OCI-LY1 (cell line): ENCODE measurements around the gene MTAP.

Experiments
- H2AFZ ChIP-seq: fragments of 200-600 bp; sonication (generic), shearing (Covaris generic); 2 replicates; pipeline ENCODE4 v1.6.0; 2014; ENCODE audit warnings: antibody characterized with exemption, mild to moderate bottlenecking, low read length
- H3F3A ChIP-seq: fragments of 200-600 bp; sonication (generic), shearing (Covaris generic); 2 replicates; pipeline ENCODE4 v1.6.0; 2014; ENCODE audit warnings: mild to moderate bottlenecking, antibody characterized with exemption, low read length, moderate library complexity; ENCODE audit not compliant: insufficient read depth
- H3K27ac ChIP-seq: fragments of 200-600 bp; sonication (generic); 2 replicates; pipeline ENCODE4 v1.5.1; 2014; ENCODE audit warnings: low read length, mixed run types, mild to moderate bottlenecking, low read depth; ENCODE audit not compliant: poor library complexity, severe bottlenecking
- H3K27me3 ChIP-seq: fragments of 200-600 bp; sonication (generic); 2 replicates; pipeline ENCODE4 v1.6.0; 2014; ENCODE audit warnings: antibody characterized with exemption, mild to moderate bottlenecking, low read length, moderate library complexity; ENCODE audit not compliant: insufficient read depth
- H3K36me3 ChIP-seq: fragments of 200-600 bp; sonication (generic); 2 replicates; pipeline ENCODE4 v1.6.1; 2014; ENCODE audit warnings: mild to moderate bottlenecking, antibody characterized with exemption, low read length, moderate library complexity, mixed read lengths; ENCODE audit not compliant: insufficient read depth
- H3K4me1 ChIP-seq: fragments of 200-600 bp; sonication (generic); 2 replicates; pipeline ENCODE4 v1.5.1; 2014; ENCODE audit warnings: mild to moderate bottlenecking, low read length, moderate library complexity; ENCODE audit not compliant: insufficient read depth, severe bottlenecking
- H3K4me2 ChIP-seq: fragments of 200-600 bp; sonication (generic), shearing (Covaris generic); 2 replicates; pipeline ENCODE4 v1.6.1; 2014; ENCODE audit warnings: low read length
- H3K4me3 ChIP-seq: fragments of 200-600 bp; sonication (generic); 2 replicates; pipeline ENCODE4 v1.5.1; 2014; ENCODE audit warnings: low read length, low read depth, mild to moderate bottlenecking, mixed read lengths; ENCODE audit not compliant: poor library complexity, severe bottlenecking
- H3K79me2 ChIP-seq: fragments of 200-600 bp; shearing (Covaris generic); 2 replicates; pipeline ENCODE4 v1.6.1; 2016; ENCODE audit warnings: mixed run types, low read length, mixed read lengths; ENCODE audit not compliant: insufficient read depth
- H3K9ac ChIP-seq: fragments of 200-600 bp; sonication (generic), shearing (Covaris generic); 2 replicates; pipeline ENCODE4 v1.6.1; 2014; ENCODE audit warnings: mild to moderate bottlenecking, low read length, mixed read lengths
- H3K9me2 ChIP-seq: fragments of 200-600 bp; sonication (generic), shearing (Covaris generic); 2 replicates; pipeline ENCODE4 v1.6.1; 2014; ENCODE audit warnings: low read depth, mild to moderate bottlenecking, low read length, mixed read lengths
- H3K9me3 ChIP-seq: fragments of 200-600 bp; shearing (Covaris generic); 2 replicates; pipeline ENCODE4 v1.6.1; 2014; ENCODE audit warnings: low read length, mixed read lengths
- H4K20me1 ChIP-seq: fragments of 200-600 bp; sonication (generic), shearing (Covaris generic); 2 replicates; pipeline ENCODE4 v1.6.0; 2016; ENCODE audit warnings: mild to moderate bottlenecking, low read length; ENCODE audit not compliant: insufficient read depth
- EZH2 ChIP-seq: fragments of 200-600 bp; sonication (generic), shearing (Covaris generic); IDR thresholded peaks from 2 replicates; pipeline ENCODE4 v1.8.0; 2017; ENCODE audit warnings: borderline replicate concordance, mixed run types, mild to moderate bottlenecking, antibody characterized with exemption, low read length, moderate library complexity, mixed read lengths
- TF ChIP-seq, protein P1 (sequence below): fragments of 200-600 bp; sonication (generic), shearing (Covaris generic); IDR thresholded peaks from 2 replicates; pipeline ENCODE4 v1.5.1; 2017; ENCODE audit warnings: mild to moderate bottlenecking, antibody characterized with exemption, low read length, moderate library complexity, mixed read lengths

Gene MTAP

DNA sequence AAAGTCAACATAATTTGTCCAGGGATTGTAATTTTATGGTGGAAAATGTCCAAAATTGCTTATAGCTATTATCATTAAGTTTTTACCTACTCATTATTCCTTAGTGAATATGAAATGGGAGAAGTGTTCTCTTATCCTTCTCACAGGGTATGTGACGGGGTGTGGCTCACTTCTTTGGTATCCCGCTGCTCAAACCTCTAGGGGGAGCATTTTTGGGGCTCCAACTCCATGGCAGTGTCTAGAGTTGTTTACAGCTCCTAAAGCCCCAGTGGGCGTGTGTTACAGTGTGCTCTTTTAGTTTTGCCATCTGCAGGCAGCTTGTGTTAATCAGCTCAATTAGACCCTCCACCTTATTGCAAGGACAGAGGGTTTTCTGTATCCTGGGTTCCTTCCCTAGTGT, 102.3 kb downstream of the MTAP start:
- Histone ChIP-seq H3K9ac (no peak overlapping the region), H3K27me3 (no peaks in the 10 kb centered on the region), H3K36me3 (peaks cover 5% of the 10 kb centered on the region; the same call in 1 of the 2 replicates), H3K4me1 (no peaks in the 10 kb centered on the region), H3K9me3 (peaks cover 7% of the 10 kb centered on the region; the same call in 1 of the 2 replicates), H3K4me2 (no peak overlapping the region), H3K27ac (no peak overlapping the region), H2AFZ (no peak overlapping the region), H3F3A (no peaks in the 10 kb centered on the region; the same call in 1 of the 2 replicates), H3K9me2 (no peaks in the 10 kb centered on the region), H4K20me1 (no peaks in the 10 kb centered on the region), H3K79me2 (no peaks in the 10 kb centered on the region), H3K4me3 (no peak overlapping the region)
- TF ChIP-seq, protein P1, sequence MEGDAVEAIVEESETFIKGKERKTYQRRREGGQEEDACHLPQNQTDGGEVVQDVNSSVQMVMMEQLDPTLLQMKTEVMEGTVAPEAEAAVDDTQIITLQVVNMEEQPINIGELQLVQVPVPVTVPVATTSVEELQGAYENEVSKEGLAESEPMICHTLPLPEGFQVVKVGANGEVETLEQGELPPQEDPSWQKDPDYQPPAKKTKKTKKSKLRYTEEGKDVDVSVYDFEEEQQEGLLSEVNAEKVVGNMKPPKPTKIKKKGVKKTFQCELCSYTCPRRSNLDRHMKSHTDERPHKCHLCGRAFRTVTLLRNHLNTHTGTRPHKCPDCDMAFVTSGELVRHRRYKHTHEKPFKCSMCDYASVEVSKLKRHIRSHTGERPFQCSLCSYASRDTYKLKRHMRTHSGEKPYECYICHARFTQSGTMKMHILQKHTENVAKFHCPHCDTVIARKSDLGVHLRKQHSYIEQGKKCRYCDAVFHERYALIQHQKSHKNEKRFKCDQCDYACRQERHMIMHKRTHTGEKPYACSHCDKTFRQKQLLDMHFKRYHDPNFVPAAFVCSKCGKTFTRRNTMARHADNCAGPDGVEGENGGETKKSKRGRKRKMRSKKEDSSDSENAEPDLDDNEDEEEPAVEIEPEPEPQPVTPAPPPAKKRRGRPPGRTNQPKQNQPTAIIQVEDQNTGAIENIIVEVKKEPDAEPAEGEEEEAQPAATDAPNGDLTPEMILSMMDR, result peak; percentile 33
- TF ChIP-seq EZH2, result no peak

DNA sequence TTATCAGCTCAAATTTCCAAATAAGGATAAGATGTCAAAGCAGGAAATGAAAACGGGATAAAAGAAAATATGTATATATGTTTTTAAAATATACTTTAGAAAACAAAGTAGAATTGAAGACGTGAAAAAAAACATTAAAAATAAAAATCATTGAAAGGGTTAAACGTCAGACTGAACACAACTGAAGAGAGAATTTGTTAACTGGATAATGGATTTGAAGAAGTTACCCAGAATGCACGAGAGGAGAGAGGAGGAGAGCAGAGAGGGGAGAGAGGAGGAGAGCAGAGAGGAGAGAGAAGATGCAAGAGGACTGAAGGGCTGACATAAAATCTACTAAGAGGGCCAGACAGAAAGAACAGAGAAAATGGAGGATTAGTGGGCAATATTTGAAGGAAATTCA, 103.8 kb downstream of the MTAP start:
- H3K79me2 ChIP-seq, result no peaks in the 10 kb centered on the region
- peaks cover 6% of the 10 kb centered on the region; the same call in 1 of the 2 replicates for H3K36me3 ChIP-seq
- TF ChIP-seq EZH2, result no peak
- TF ChIP-seq, protein P1, result no peak
- H3K4me1 ChIP-seq, result no peaks in the 10 kb centered on the region
- H3K9ac ChIP-seq, result no peak overlapping the region
- H2AFZ ChIP-seq, result no peak overlapping the region
- H3K4me3 ChIP-seq, result no peak overlapping the region
- no peak overlapping the region for H3K27ac ChIP-seq
- no peaks in the 10 kb centered on the region for H3K27me3 ChIP-seq
- H3F3A ChIP-seq, result no peaks in the 10 kb centered on the region
- no peaks in the 10 kb centered on the region for H3K9me2 ChIP-seq
- H3K9me3 ChIP-seq, result peaks cover 7% of the 10 kb centered on the region; the same call in 1 of the 2 replicates
- no peak overlapping the region for H3K4me2 ChIP-seq
- no peaks in the 10 kb centered on the region for H4K20me1 ChIP-seq

DNA sequence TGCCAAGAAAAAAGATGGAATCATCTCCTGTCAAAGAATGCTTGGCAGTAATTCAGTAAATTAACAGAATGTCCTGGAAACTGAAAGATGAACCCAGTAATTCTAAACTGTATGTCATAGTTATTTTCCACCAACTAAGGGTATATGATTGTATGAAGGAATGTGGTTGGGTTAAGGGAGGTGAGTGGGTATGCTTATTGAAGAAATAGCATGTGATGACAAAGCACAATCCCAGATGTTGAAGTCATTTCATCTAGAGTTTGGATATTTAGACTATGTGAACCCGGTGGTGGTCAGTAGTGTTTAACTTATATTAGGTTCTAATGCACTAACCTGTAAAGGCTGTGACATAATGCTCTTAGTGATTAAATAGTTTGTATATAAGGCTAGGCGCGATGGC, 104.4 kb downstream of the MTAP start:
- H3K4me1 ChIP-seq, result no peaks in the 10 kb centered on the region
- no peak overlapping the region for H3K4me2 ChIP-seq
- no peak overlapping the region for H3K4me3 ChIP-seq
- no peaks in the 10 kb centered on the region for H3K9me2 ChIP-seq
- no peak overlapping the region for H3K9ac ChIP-seq
- H3F3A ChIP-seq, result no peaks in the 10 kb centered on the region
- TF ChIP-seq EZH2, result no peak
- TF ChIP-seq, protein P1, result no peak
- peaks cover 7% of the 10 kb centered on the region; the same call in 1 of the 2 replicates for H3K9me3 ChIP-seq
- no peaks in the 10 kb centered on the region for H4K20me1 ChIP-seq
- H3K79me2 ChIP-seq, result no peaks in the 10 kb centered on the region
- no peak overlapping the region for H3K27ac ChIP-seq
- H3K36me3 ChIP-seq, result peaks cover 6% of the 10 kb centered on the region; the same call in 1 of the 2 replicates
- H2AFZ ChIP-seq, result no peak overlapping the region
- no peaks in the 10 kb centered on the region for H3K27me3 ChIP-seq
